CD14-positive monocyte (primary cell): ENCODE results near the gene R3HDM2. TPM values are rescaled to one million over a fixed set of nuclear protein-coding genes. Genes with fewer than 3 reads are reported as not detected.

Source experiments
- DNase-seq, 3 donors: peaks; one replicate each; pipeline ENCODE4 v3.0.0-alpha.2; 2011 to 2022
- H2AFZ ChIP-seq: 2 replicates; pipeline ENCODE4 v1.6.0; 2012; ENCODE audit warnings: mild to moderate bottlenecking, low read depth, low read length, inconsistent platforms; ENCODE audit not compliant: insufficient read depth, poor library complexity, severe bottlenecking
- H3K27ac ChIP-seq, 2 donors: 1 replicate in 1 of 2; 2 replicates in 1 of 2; pipeline ENCODE4 v1.5.1; 2012 to 2013; ENCODE audit warnings: low read length in 2 of 2, control low read depth in 1 of 2, inconsistent platforms in 1 of 2, low read depth in 1 of 2, mild to moderate bottlenecking in 1 of 2
- H3K27me3 ChIP-seq, 2 donors: one replicate each; pipeline versions ENCODE4 v1.6.0 to v1.6.1; 2011 to 2013; ENCODE audit warnings: low read length in 2 of 2; ENCODE audit not compliant: control insufficient read depth in 2 of 2, insufficient read depth in 2 of 2
- H3K36me3 ChIP-seq, 2 donors: replicated peaks in 1 of 2; 1 replicate in 1 of 2; 2 replicates in 1 of 2; pipeline versions ENCODE4 v1.5.1 to v1.6.1; 2012 to 2013; ENCODE audit warnings: low read length in 2 of 2, control low read depth in 1 of 2, inconsistent platforms in 1 of 2, mild to moderate bottlenecking in 1 of 2; ENCODE audit not compliant: insufficient read depth in 2 of 2, control insufficient read depth in 1 of 2
- H3K4me1 ChIP-seq, 2 donors: 1 replicate in 1 of 2; 2 replicates in 1 of 2; pipeline versions ENCODE4 v1.5.1 to v1.6.1; 2012 to 2013; ENCODE audit warnings: low read length in 2 of 2, control low read depth in 1 of 2, inconsistent platforms in 1 of 2, mild to moderate bottlenecking in 1 of 2, moderate library complexity in 1 of 2; ENCODE audit not compliant: insufficient read depth in 2 of 2, control insufficient read depth in 1 of 2
- H3K4me2 ChIP-seq: replicated peaks from 2 replicates; pipeline ENCODE3; 2012; ENCODE audit warnings: low read length, moderate library complexity, mild to moderate bottlenecking; ENCODE audit not compliant: poor library complexity, severe bottlenecking; ENCODE audit errors: extremely low read depth
- H3K4me3 ChIP-seq, 3 experiments: fragments of 200-600 bp in 1 of 3; sonication (generic) in 1 of 3; replicated peaks in 1 of 3; 1 replicate in 2 of 3; 2 replicates in 1 of 3; pipeline ENCODE4 v1.5.1; 2011 to 2013; ENCODE audit warnings: low read length in 3 of 3, mild to moderate bottlenecking in 3 of 3, control low read depth in 2 of 3, low read depth in 2 of 3, inconsistent platforms in 1 of 3, moderate library complexity in 1 of 3
- H3K79me2 ChIP-seq: 2 replicates; pipeline ENCODE4 v1.6.0; 2012; ENCODE audit warnings: mild to moderate bottlenecking, control low read depth, inconsistent platforms, low read length, moderate library complexity; ENCODE audit not compliant: insufficient read depth
- H3K9ac ChIP-seq: 2 replicates; pipeline ENCODE4 v1.6.0; 2017; ENCODE audit warnings: low read length, mild to moderate bottlenecking; ENCODE audit not compliant: insufficient read depth, poor library complexity, severe bottlenecking
- H3K9me3 ChIP-seq, 2 donors: replicated peaks in 1 of 2; 1 replicate in 1 of 2; 2 replicates in 1 of 2; pipeline versions ENCODE4 v1.5.1 to v1.6.1; 2012 to 2013; ENCODE audit warnings: low read length in 2 of 2, control low read depth in 1 of 2; ENCODE audit not compliant: control insufficient read depth in 1 of 2, insufficient read depth in 1 of 2
- H4K20me1 ChIP-seq: 2 replicates; pipeline ENCODE4 v1.6.0; 2012; ENCODE audit warnings: mild to moderate bottlenecking, low read length, control low read depth, moderate library complexity; ENCODE audit not compliant: insufficient read depth
- H3K27ac Mint-ChIP-seq, 7 donors: one replicate each; pipeline ENCODE4 v1.8.0; 2020; ENCODE audit warnings: mild to moderate bottlenecking in 7 of 7, mixed read lengths in 7 of 7, moderate library complexity in 6 of 7, inconsistent platforms in 2 of 7
- H3K27me3 Mint-ChIP-seq, 3 donors: one replicate each; pipeline ENCODE4 v1.8.0; 2021 to 2022; ENCODE audit warnings: low read depth in 3 of 3, mild to moderate bottlenecking in 3 of 3, mixed read lengths in 3 of 3, moderate library complexity in 3 of 3, inconsistent platforms in 1 of 3
- H3K36me3 Mint-ChIP-seq, 2 donors: one replicate each; pipeline ENCODE4 v1.8.0; 2020; ENCODE audit warnings: mixed read lengths in 2 of 2, inconsistent platforms in 1 of 2, mild to moderate bottlenecking in 1 of 2
- H3K4me1 Mint-ChIP-seq: one replicate; pipeline ENCODE4 v1.8.0; 2020; ENCODE audit warnings: mild to moderate bottlenecking, mixed read lengths
- H3K4me3 Mint-ChIP-seq, 2 donors: one replicate each; pipeline ENCODE4 v1.8.0; 2020; ENCODE audit warnings: mild to moderate bottlenecking in 2 of 2, mixed read lengths in 2 of 2, moderate library complexity in 1 of 2
- H3K9me3 Mint-ChIP-seq, 7 donors: one replicate each; pipeline ENCODE4 v1.8.0; 2020 to 2022; ENCODE audit warnings: mixed read lengths in 7 of 7, mild to moderate bottlenecking in 6 of 7, moderate library complexity in 6 of 7, inconsistent platforms in 2 of 7
- CTCF ChIP-seq: fragments of 200-600 bp; IDR thresholded peaks from one replicate; pipeline ENCODE4 v1.8.0; 2022; ENCODE audit warnings: antibody characterized with exemption, mild to moderate bottlenecking
- WGBS: methylation state at CpG from one replicate; pipeline ENCODE4 v1.1.5; 2013; ENCODE audit warnings: missing lambda C conversion rate; ENCODE audit not compliant: insufficient coverage; 5-methylcytosine and 5-hydroxymethylcytosine counted together
- intact Hi-C, 2 donors: fragments of 100-400 bp; cut with micrococcal nuclease; formaldehyde crosslinking; loops; one replicate each; pipeline versions ENCODE4 v1.15.0 to v1.15.1; 2023
- polyA plus RNA-seq, 3 donors: library from polyadenylated mRNA; depleted of rRNA in 1 of 3; unstranded in 2 of 3; stranded (reverse) in 1 of 3; fragments of 300-500 nt in 2 of 3; fragments of >200 nt in 1 of 3; fragmentation: Illumina TruSeq in 2 of 3; gene quantifications; 1 replicate in 2 of 3; 2 replicates in 1 of 3; pipeline ENCODE4 v1.2.3, GENCODE V29; 2012 to 2021

The R3HDM2 gene
- polyA plus RNA-seq, 3 donors, result 4.2 to 69.4 (median 7.3) TPM

- TF ChIP-seq CTCF, result no peak
- H4K20me1 ChIP-seq, result peaks cover 89% of the 10 kb centered on the region
- peak overlapping the region in 1 of 7 donors; percentile 34 for H3K27ac Mint-ChIP-seq
- WGBS, result no CpG with 5 or more reads among the region's 9 CpGs
- H3K4me2 ChIP-seq, result no peak overlapping the region
- H3K79me2 ChIP-seq, result peaks cover 85% of the 10 kb centered on the region
- peaks cover 12% of the 10 kb centered on the region for H3K4me1 Mint-ChIP-seq
- H3K9ac ChIP-seq, result no peak overlapping the region
- H3K27me3 Mint-ChIP-seq, result no peaks in the 10 kb centered on the region
- no peak overlapping the region for H2AFZ ChIP-seq
- H3K9me3 Mint-ChIP-seq, result peaks cover 0 to 2% (median 0%) of the 10 kb centered on the region in 7 donors
- no peaks in the 10 kb centered on the region for H3K4me1 ChIP-seq
- no peaks in the 10 kb centered on the region for H3K9me3 ChIP-seq
- no peak for DNase-seq
- intact Hi-C loops, result no loop called here
- peaks cover 24 to 41% of the 10 kb centered on the region in 2 donors for H3K36me3 ChIP-seq
- H3K4me3 Mint-ChIP-seq, result no peak overlapping the region
- peak overlapping the region in 1 of 2 donors; percentile 61 for H3K27ac ChIP-seq
- H3K36me3 Mint-ChIP-seq, result peaks cover 37 to 52% of the 10 kb centered on the region in 2 donors
- H3K4me3 ChIP-seq, result no peak overlapping the region
- no peaks in the 10 kb centered on the region for H3K27me3 ChIP-seq
Measured at GRCh38 chr12:57418255-57418654, 12.6 kb downstream of the R3HDM2 start.

- Histone ChIP-seq H3K9ac (no peak overlapping the region), H3K4me2 (no peak overlapping the region), H2AFZ (no peak overlapping the region), H3K27me3 (no peaks in the 10 kb centered on the region), H3K4me1 (no peaks in the 10 kb centered on the region), H3K27ac (peak overlapping the region in 1 of 2 donors; percentile 37), H3K9me3 (no peaks in the 10 kb centered on the region), H3K79me2 (peaks cover 82% of the 10 kb centered on the region), H3K36me3 (peaks cover 16 to 23% of the 10 kb centered on the region in 2 donors), H3K4me3 (no peak overlapping the region), H4K20me1 (peaks cover 84% of the 10 kb centered on the region)
- intact Hi-C loops, result no loop called here
- no peak for DNase-seq
- peaks cover 0 to 2% (median 0%) of the 10 kb centered on the region in 7 donors for H3K9me3 Mint-ChIP-seq
- no peaks in the 10 kb centered on the region for H3K27me3 Mint-ChIP-seq
- no peak for TF ChIP-seq CTCF
- WGBS, result 100% methylated on average over 7 of the region's 8 CpGs
- H3K27ac Mint-ChIP-seq, result peak overlapping the region in 5 of 7 donors; percentile 1 to 52 (median 30)
- peaks cover 12% of the 10 kb centered on the region for H3K4me1 Mint-ChIP-seq
- H3K36me3 Mint-ChIP-seq, result peaks cover 38 to 52% of the 10 kb centered on the region in 2 donors
- H3K4me3 Mint-ChIP-seq, result no peak overlapping the region
Measured at GRCh38 chr12:57416039-57416996, 14.5 kb downstream of the R3HDM2 start.
